AG10803 (cell line): ENCODE results near the gene BLID.

ENCODE experiments used
- DNase-seq: peaks from one replicate; pipeline ENCODE4 v3.0.0; 2010; ENCODE audit warnings: low read depth
- H3K4me3 ChIP-seq: 2 replicates; pipeline ENCODE4 v1.5.1; 2011; ENCODE audit warnings: mild to moderate bottlenecking, low read length, control low read depth
- TF ChIP-seq, protein P1 (sequence below): conservative IDR thresholded peaks from 2 replicates; pipeline ENCODE4 v1.5.1; 2011; ENCODE audit warnings: mild to moderate bottlenecking, low read length, control low read depth, inconsistent platforms

Gene BLID

DNA sequence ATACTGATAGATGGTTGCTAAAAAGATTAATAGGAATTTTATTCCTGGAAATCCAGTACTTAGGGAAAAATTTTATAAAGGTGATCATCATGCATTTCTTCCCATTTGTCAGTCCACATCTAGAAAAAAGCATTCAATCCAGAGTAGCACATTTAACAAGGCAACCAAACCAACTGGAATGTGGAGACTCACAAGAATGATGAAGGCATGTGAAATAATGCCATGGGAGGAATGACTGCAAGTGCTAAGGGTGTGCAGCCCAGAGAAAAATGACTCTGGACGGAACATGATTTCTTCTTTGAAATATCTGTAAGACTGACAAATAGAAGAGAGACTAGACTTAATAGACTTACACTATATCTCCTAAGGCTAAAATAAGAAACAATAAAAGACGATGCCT lies 33.8 kb downstream of the BLID start:
- H3K4me3 ChIP-seq, result no peak overlapping the region
- peak; percentile 87 for DNase-seq

GRCh38 chr11:122081073-122081472 lies 34.9 kb downstream of the BLID start:
- DNase-seq, result no peak
- TF ChIP-seq, protein P1, sequence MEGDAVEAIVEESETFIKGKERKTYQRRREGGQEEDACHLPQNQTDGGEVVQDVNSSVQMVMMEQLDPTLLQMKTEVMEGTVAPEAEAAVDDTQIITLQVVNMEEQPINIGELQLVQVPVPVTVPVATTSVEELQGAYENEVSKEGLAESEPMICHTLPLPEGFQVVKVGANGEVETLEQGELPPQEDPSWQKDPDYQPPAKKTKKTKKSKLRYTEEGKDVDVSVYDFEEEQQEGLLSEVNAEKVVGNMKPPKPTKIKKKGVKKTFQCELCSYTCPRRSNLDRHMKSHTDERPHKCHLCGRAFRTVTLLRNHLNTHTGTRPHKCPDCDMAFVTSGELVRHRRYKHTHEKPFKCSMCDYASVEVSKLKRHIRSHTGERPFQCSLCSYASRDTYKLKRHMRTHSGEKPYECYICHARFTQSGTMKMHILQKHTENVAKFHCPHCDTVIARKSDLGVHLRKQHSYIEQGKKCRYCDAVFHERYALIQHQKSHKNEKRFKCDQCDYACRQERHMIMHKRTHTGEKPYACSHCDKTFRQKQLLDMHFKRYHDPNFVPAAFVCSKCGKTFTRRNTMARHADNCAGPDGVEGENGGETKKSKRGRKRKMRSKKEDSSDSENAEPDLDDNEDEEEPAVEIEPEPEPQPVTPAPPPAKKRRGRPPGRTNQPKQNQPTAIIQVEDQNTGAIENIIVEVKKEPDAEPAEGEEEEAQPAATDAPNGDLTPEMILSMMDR, result no peak
- H3K4me3 ChIP-seq, result no peak overlapping the region

More for the DNA sequence above, 33.8 kb downstream of the BLID start:
- TF ChIP-seq, protein P1, result no peak

GRCh38 chr11:122077459-122077858 lies 38.6 kb downstream of the BLID start:
- DNase-seq, result no peak
- H3K4me3 ChIP-seq, result no peak overlapping the region
- TF ChIP-seq, protein P1, result no peak

GRCh38 chr11:122076512-122077120 lies 39.4 kb downstream of the BLID start:
- TF ChIP-seq, protein P1, result no peak
- no peak overlapping the region for H3K4me3 ChIP-seq
- DNase-seq, result no peak

DNA sequence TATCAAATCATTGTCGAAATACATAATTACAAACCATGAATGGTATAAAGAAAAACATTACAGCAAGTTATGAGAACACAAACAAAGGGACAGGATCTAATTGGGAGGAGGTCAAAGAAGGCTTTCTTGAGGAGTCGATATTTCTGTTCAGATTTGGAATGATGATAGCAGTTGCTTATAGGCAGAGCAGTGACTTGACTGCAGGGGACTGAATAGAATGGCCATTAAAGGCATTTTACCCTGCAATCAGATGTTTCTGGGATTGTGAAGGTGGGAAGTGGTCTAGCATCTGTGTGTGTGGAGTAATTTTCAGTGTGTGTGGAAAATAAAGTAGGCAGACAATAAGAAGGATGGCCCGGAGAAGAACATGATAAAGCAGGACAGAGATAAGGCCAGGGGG lies 41.0 kb downstream of the BLID start:
- TF ChIP-seq, protein P1, result no peak
- no peak overlapping the region for H3K4me3 ChIP-seq
- no peak for DNase-seq

DNA sequence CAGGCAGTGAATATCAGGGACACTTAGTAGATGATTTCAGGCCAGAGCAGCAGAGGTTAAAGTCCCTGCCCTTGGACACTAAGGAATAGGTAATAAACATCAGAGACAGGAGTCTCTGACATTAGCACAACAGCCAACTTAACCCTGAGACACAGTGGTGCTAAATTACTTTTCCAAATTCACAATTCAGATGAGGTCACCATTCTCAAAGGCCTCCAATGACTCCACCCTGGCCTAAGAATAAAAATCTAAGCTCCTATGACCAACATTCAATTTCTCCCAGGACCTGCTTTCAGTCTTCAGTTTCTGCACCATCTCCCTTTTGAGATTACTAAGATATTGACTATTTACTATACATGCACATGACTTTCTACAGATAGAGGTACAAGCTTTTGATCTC lies 42.0 kb downstream of the BLID start:
- H3K4me3 ChIP-seq, result no peak overlapping the region
- no peak for DNase-seq
- TF ChIP-seq, protein P1, result no peak

- TF ChIP-seq, protein P1, result no peak
- DNase-seq, result no peak
- H3K4me3 ChIP-seq, result no peak overlapping the region
Observed at GRCh38 chr11:122071709-122072202, 44.3 kb downstream of the BLID start.
